Thyroid gland (tissue), 4 donors: ENCODE results near the gene HYAL4.

Experiments
- POLR2A ChIP-seq, 2 donors: fragments of 450-650 bp; IDR thresholded peaks; one replicate each; pipeline ENCODE4 v1.6.1; 2017; ENCODE audit warnings: antibody characterized with exemption in 2 of 2, mild to moderate bottlenecking in 2 of 2, moderate library complexity in 1 of 2
- TF ChIP-seq, protein P1 (sequence below), 6 experiments: fragments of 200-600 bp in 3 of 6; fragments of 450-650 bp in 3 of 6; sonication (generic) in 3 of 6; IDR thresholded peaks; one replicate each; pipeline ENCODE4 v1.5.1; 2016 to 2019; ENCODE audit warnings: antibody characterized with exemption in 6 of 6, mild to moderate bottlenecking in 2 of 6, inconsistent platforms in 1 of 6, moderate library complexity in 1 of 6

DNA sequence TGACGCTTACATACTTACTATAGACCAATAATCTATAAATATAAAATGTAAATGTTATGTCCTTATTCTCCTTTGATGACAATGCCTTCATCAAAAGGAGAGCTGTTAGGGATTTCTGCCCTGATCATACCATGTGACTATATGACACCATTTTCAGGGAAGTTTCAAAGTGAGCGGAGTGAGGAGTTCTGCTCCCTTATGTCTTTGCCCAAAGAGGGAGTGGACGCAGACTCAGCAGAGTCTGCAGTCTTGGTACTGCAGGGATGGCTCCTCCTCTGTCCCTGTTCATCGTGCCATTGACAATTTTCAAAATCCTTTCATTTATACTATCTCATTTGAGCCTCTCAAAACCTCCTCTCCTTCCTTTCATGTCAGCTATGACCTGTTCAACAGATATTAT, 27.9 kb downstream of the HYAL4 start:
- TF ChIP-seq, protein P1, sequence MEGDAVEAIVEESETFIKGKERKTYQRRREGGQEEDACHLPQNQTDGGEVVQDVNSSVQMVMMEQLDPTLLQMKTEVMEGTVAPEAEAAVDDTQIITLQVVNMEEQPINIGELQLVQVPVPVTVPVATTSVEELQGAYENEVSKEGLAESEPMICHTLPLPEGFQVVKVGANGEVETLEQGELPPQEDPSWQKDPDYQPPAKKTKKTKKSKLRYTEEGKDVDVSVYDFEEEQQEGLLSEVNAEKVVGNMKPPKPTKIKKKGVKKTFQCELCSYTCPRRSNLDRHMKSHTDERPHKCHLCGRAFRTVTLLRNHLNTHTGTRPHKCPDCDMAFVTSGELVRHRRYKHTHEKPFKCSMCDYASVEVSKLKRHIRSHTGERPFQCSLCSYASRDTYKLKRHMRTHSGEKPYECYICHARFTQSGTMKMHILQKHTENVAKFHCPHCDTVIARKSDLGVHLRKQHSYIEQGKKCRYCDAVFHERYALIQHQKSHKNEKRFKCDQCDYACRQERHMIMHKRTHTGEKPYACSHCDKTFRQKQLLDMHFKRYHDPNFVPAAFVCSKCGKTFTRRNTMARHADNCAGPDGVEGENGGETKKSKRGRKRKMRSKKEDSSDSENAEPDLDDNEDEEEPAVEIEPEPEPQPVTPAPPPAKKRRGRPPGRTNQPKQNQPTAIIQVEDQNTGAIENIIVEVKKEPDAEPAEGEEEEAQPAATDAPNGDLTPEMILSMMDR (IDR thresholded peaks at IDR 0.05) = no peak
- no peak for TF ChIP-seq POLR2A (IDR thresholded peaks at IDR 0.05)
